Measurements from ENCODE around the gene WLS. TPM values are rescaled to one million over a fixed set of nuclear protein-coding genes. Genes with fewer than 3 reads are reported as not detected.

Gene WLS
- total RNA-seq, 2 experiments from 2014 or later, result not detected

GRCh38 chr1:68237040-68237439 lies 4.7 kb upstream of the WLS start:
- H3K27me3 Mint-ChIP-seq, result peaks cover 24% of the 10 kb centered on the region
- DNase-seq (no peak), ATAC-seq (no peak)
- no peaks in the 10 kb centered on the region for H3K36me3 Mint-ChIP-seq
- H3K9me3 Mint-ChIP-seq (ENCODE audit: low read depth), result peaks cover 2% of the 10 kb centered on the region
- H3K27ac Mint-ChIP-seq, result no peak overlapping the region
- H3K4me3 Mint-ChIP-seq, result no peak overlapping the region
- H3K4me1 Mint-ChIP-seq, result peaks cover 4% of the 10 kb centered on the region
- CTCF ChIA-PET, result no interaction called here

GRCh38 chr1:68234094-68234493 lies 1.8 kb upstream of the WLS start:
- ATAC-seq, result no peak
- Mint-ChIP-seq H3K27me3 (peaks cover 52% of the 10 kb centered on the region), H3K36me3 (no peaks in the 10 kb centered on the region), H3K27ac (no peak overlapping the region), H3K9me3 (ENCODE audit: low read depth) (no peaks in the 10 kb centered on the region), H3K4me3 (no peak overlapping the region), H3K4me1 (peaks cover 9% of the 10 kb centered on the region)
- CTCF ChIA-PET, result no interaction called here
- DNase-seq, result no peak

- Mint-ChIP-seq H3K27me3 (peaks cover 56% of the 10 kb centered on the region), H3K9me3 (ENCODE audit: low read depth) (no peaks in the 10 kb centered on the region), H3K36me3 (no peaks in the 10 kb centered on the region), H3K4me3 (no peak overlapping the region), H3K27ac (no peak overlapping the region), H3K4me1 (peaks cover 9% of the 10 kb centered on the region)
- no peak for DNase-seq
- ATAC-seq, result no peak
- CTCF ChIA-PET, result no interaction called here
Observed at GRCh38 chr1:68233202-68233601, 879 bp upstream of the WLS start.

GRCh38 chr1:68231627-68232288 lies 565 bp downstream of the WLS start:
- DNase-seq (no peak), ATAC-seq (no peak)
- Mint-ChIP-seq H3K9me3 (ENCODE audit: low read depth) (no peaks in the 10 kb centered on the region), H3K27ac (no peak overlapping the region), H3K27me3 (peaks cover 58% of the 10 kb centered on the region), H3K4me3 (no peak overlapping the region), H3K4me1 (peaks cover 9% of the 10 kb centered on the region), H3K36me3 (no peaks in the 10 kb centered on the region)
- CTCF ChIA-PET, result no interaction called here

GRCh38 chr1:68230901-68231626 lies 1.3 kb downstream of the WLS start:
- Mint-ChIP-seq H3K27ac (no peak overlapping the region), H3K4me1 (peaks cover 9% of the 10 kb centered on the region), H3K36me3 (no peaks in the 10 kb centered on the region), H3K9me3 (ENCODE audit: low read depth) (no peaks in the 10 kb centered on the region), H3K4me3 (no peak overlapping the region), H3K27me3 (peaks cover 58% of the 10 kb centered on the region)
- DNase-seq, result no peak
- no peak for ATAC-seq
- CTCF ChIA-PET, result no interaction called here

GRCh38 chr1:68230484-68230802 lies 1.9 kb downstream of the WLS start:
- DNase-seq (no peak), ATAC-seq (no peak)
- no peak overlapping the region for H3K27ac Mint-ChIP-seq
- H3K9me3 Mint-ChIP-seq (ENCODE audit: low read depth), result no peaks in the 10 kb centered on the region
- CTCF ChIA-PET, result no interaction called here
- H3K36me3 Mint-ChIP-seq, result no peaks in the 10 kb centered on the region
- peaks cover 9% of the 10 kb centered on the region for H3K4me1 Mint-ChIP-seq
- H3K27me3 Mint-ChIP-seq, result peaks cover 58% of the 10 kb centered on the region
- H3K4me3 Mint-ChIP-seq, result no peak overlapping the region

GRCh38 chr1:68229650-68230483 lies 2.5 kb downstream of the WLS start:
- Mint-ChIP-seq H3K9me3 (ENCODE audit: low read depth) (no peaks in the 10 kb centered on the region), H3K27me3 (peaks cover 58% of the 10 kb centered on the region), H3K27ac (no peak overlapping the region), H3K4me3 (no peak overlapping the region), H3K36me3 (no peaks in the 10 kb centered on the region), H3K4me1 (peaks cover 9% of the 10 kb centered on the region)
- ATAC-seq (no peak), DNase-seq (no peak)
- CTCF ChIA-PET, result no interaction called here

- Mint-ChIP-seq H3K27me3 (peaks cover 50% of the 10 kb centered on the region), H3K4me3 (no peak overlapping the region), H3K36me3 (no peaks in the 10 kb centered on the region), H3K9me3 (ENCODE audit: low read depth) (no peaks in the 10 kb centered on the region), H3K4me1 (peaks cover 9% of the 10 kb centered on the region), H3K27ac (no peak overlapping the region)
- CTCF ChIA-PET, result no interaction called here
- ATAC-seq (no peak), DNase-seq (no peak)
Observed at GRCh38 chr1:68228851-68229250, 3.5 kb downstream of the WLS start.

- Mint-ChIP-seq H3K27me3 (peaks cover 38% of the 10 kb centered on the region), H3K9me3 (ENCODE audit: low read depth) (no peaks in the 10 kb centered on the region), H3K4me3 (no peak overlapping the region), H3K36me3 (no peaks in the 10 kb centered on the region), H3K27ac (no peak overlapping the region), H3K4me1 (peaks cover 5% of the 10 kb centered on the region)
- DNase-seq, result no peak
- CTCF ChIA-PET, result no interaction called here
- no peak for ATAC-seq
Observed at GRCh38 chr1:68227598-68227997, 4.7 kb downstream of the WLS start.

- Mint-ChIP-seq H3K9me3 (ENCODE audit: low read depth) (no peaks in the 10 kb centered on the region), H3K27me3 (peaks cover 23% of the 10 kb centered on the region), H3K27ac (no peak overlapping the region), H3K36me3 (no peaks in the 10 kb centered on the region), H3K4me3 (no peak overlapping the region), H3K4me1 (peaks cover 2% of the 10 kb centered on the region)
- DNase-seq (no peak), ATAC-seq (no peak)
- CTCF ChIA-PET, result no interaction called here
Observed at GRCh38 chr1:68225781-68226180, 6.5 kb downstream of the WLS start.

- Mint-ChIP-seq H3K4me1 (no peaks in the 10 kb centered on the region), H3K27me3 (peaks cover 3% of the 10 kb centered on the region), H3K9me3 (ENCODE audit: low read depth) (no peaks in the 10 kb centered on the region), H3K27ac (no peak overlapping the region), H3K4me3 (no peak overlapping the region), H3K36me3 (no peaks in the 10 kb centered on the region)
- ATAC-seq, result no peak
- CTCF ChIA-PET, result no interaction called here
- DNase-seq, result no peak
Observed at GRCh38 chr1:68223687-68224086, 8.6 kb downstream of the WLS start.

GRCh38 chr1:68221980-68222373 lies 10.3 kb downstream of the WLS start:
- Mint-ChIP-seq H3K27me3 (no peaks in the 10 kb centered on the region), H3K9me3 (ENCODE audit: low read depth) (no peaks in the 10 kb centered on the region), H3K4me3 (no peak overlapping the region), H3K36me3 (no peaks in the 10 kb centered on the region), H3K4me1 (no peaks in the 10 kb centered on the region), H3K27ac (no peak overlapping the region)
- no peak for DNase-seq
- ATAC-seq, result no peak
- CTCF ChIA-PET, result no interaction called here

- no peaks in the 10 kb centered on the region for H3K9me3 Mint-ChIP-seq (ENCODE audit: low read depth)
- ATAC-seq, result no peak
Observed at GRCh38 chr1:68221001-68221979, 11.0 kb downstream of the WLS start.

More at GRCh38 chr1:68221001-68221979, 11.0 kb downstream of the WLS start:
- no peaks in the 10 kb centered on the region for H3K4me1 Mint-ChIP-seq
- H3K36me3 Mint-ChIP-seq, result no peaks in the 10 kb centered on the region
- no peak overlapping the region for H3K27ac Mint-ChIP-seq
- no peak for DNase-seq
- no peak overlapping the region for H3K4me3 Mint-ChIP-seq
- no peaks in the 10 kb centered on the region for H3K27me3 Mint-ChIP-seq
- CTCF ChIA-PET, result no interaction called here

Measured in activated CD8-positive, alpha-beta memory T cell treated with anti-CD3 and anti-CD28 coated beads, Interleukin-2, amount 10 ng/mL, durations not matched to agents 7 days and 5 days (primary cell).